NCI-H82 (cell line): Measurements from ENCODE around the gene GDF15.
"Not testable (repeated sequence)": the region's sequence is repeated elsewhere in the genome, so short reads cannot be mapped to it uniquely, and the experiment has no call there.

Experiments
- DNase-seq: peaks from one replicate; lab custom pipeline; 2025; lab: John Stamatoyannopoulos, UW

Gene GDF15

GRCh38 chr19:18392417-18392816 lies 6.5 kb downstream of the GDF15 start:
- DNase-seq: no peak

GRCh38 chr19:18392926-18393325 lies 7.0 kb downstream of the GDF15 start:
- DNase-seq: no peak

- no peak for DNase-seq
Measured at GRCh38 chr19:18393836-18394235, 7.9 kb downstream of the GDF15 start.

GRCh38 chr19:18396471-18397241 lies 10.7 kb downstream of the GDF15 start:
- no peak for DNase-seq

- DNase-seq: peak; percentile 71
Measured at GRCh38 chr19:18397242-18398202, 11.6 kb downstream of the GDF15 start, which contains the start of gene LRRC25. Gene LRRC25, minus strand, starts transcription at chr19:18397622. Its CDS starts 659 bp downstream, at chr19:18396963.

- DNase-seq: no peak
Measured at GRCh38 chr19:18399008-18399407, 13.1 kb downstream of the GDF15 start.

GRCh38 chr19:18401580-18402112 lies 15.7 kb downstream of the GDF15 start:
- peak; percentile 73 for DNase-seq

- DNase-seq: not testable (repeated sequence)
Measured at GRCh38 chr19:18402455-18403248, 16.7 kb downstream of the GDF15 start.

- not testable (repeated sequence) for DNase-seq
Measured at GRCh38 chr19:18405754-18406153, 19.8 kb downstream of the GDF15 start.

GRCh38 chr19:18406749-18407148 lies 20.8 kb downstream of the GDF15 start:
- no peak for DNase-seq

GRCh38 chr19:18408053-18408476 lies 22.1 kb downstream of the GDF15 start:
- peak; percentile 68 for DNase-seq

- no peak for DNase-seq
Measured at GRCh38 chr19:18412610-18413239, 26.8 kb downstream of the GDF15 start.

- DNase-seq: peak; percentile 57
Measured at GRCh38 chr19:18414504-18415177, 28.7 kb downstream of the GDF15 start.

- DNase-seq: no peak
Measured at GRCh38 chr19:18415178-18415867, 29.4 kb downstream of the GDF15 start.

GRCh38 chr19:18416778-18417249 lies 30.9 kb downstream of the GDF15 start:
- DNase-seq: peak; percentile 97

GRCh38 chr19:18417250-18418028 lies 31.5 kb downstream of the GDF15 start:
- DNase-seq: peak; percentile 97

- no peak for DNase-seq
Measured at GRCh38 chr19:18418029-18418482, 32.1 kb downstream of the GDF15 start.

GRCh38 chr19:18418483-18419194 lies 32.7 kb downstream of the GDF15 start:
- no peak for DNase-seq
